A549 treated with AZD9567 at 1 μM for 4 hours (cell line): ENCODE measurements around the gene SNX10. TPM values are rescaled to one million over a fixed set of nuclear protein-coding genes. Genes with fewer than 3 reads are reported as not detected.

Source experiments
- total RNA-seq: library from RNA; stranded (reverse); fragments of 200-300 nt; extraction: Qiagen RNA extraction; gene quantifications from 5 replicates; pipeline ENCODE4 v1.2.3, GENCODE V29; 2022; ENCODE audit not compliant: insufficient read depth

SNX10 gene, protein sequence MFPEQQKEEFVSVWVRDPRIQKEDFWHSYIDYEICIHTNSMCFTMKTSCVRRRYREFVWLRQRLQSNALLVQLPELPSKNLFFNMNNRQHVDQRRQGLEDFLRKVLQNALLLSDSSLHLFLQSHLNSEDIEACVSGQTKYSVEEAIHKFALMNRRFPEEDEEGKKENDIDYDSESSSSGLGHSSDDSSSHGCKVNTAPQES
- 3.2 to 7.5 TPM (median 4.7 TPM) in 5 replicates for total RNA-seq

DNA sequence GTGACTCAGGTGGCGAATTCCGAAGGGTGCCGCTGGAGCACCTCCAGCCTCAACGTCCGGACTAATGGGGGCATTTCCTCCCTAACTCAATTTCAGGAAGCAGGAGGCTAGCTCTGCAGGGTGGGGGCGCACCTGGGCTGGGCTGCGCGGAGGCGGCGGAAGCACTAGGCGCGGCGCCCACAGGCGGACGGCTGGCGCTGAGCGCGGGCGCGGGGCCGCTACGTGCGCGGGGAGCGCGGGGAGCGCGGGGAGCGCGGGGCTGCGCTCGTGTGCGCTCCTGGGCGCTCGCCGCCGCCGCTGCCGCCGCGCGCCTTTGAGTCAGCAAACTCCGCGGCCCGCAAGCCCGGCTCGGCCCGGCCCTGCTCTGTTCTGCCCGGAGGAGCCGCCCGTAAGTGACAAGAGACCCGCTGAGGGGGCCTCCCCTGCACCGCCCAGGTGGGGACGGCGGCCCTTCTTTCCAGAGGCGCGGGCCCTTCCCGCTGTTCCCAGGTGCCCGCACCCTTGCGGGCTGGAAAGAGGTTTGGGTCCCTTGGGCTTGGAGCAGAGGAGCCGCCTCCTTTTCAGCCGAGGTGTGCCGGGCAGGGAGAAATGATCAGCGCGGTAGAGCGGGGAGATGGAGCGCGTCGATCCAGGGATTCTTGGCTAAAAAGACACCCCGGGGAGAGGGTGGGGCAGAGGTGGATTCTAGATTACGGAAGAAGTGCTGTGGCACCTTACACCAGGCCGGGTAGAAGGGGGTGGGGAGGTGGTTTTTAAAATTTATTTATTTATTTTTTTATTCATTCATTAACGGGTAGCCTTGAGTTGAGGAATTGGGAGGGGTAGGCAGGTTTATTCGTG, at the start of gene SNX10:
SNX10 (plus strand) TSS at position 164 of the 840 bp plus-strand sequence. CDS start 54,581 bp downstream, outside the sequence.

Other genes starting within 250 kb of the SNX10 start
- gene NFE2L3, start 139.7 kb upstream of the SNX10 start, total RNA-seq = 6.2 to 12.0 TPM (median 6.6 TPM) in 5 replicates
- gene HNRNPA2B1, start 91.1 kb upstream of the SNX10 start, total RNA-seq = 1,008 to 1,236 TPM (median 1,162 TPM) in 5 replicates
- 206 to 240 TPM (median 228 TPM) in 5 replicates for gene CBX3, start 90.1 kb upstream of the SNX10 start, total RNA-seq